IMR-90 (cell line): ENCODE measurements around the gene KCTD11. TPM values are rescaled to one million over a fixed set of nuclear protein-coding genes. Genes with fewer than 3 reads are reported as not detected.

Experiments
- ATAC-seq: fragments of 200-7000 bp; cut with Tn5 transposase; 2 replicates; pipeline ENCODE4 v1.9.1; 2020; ENCODE audit warnings: low read depth, mild to moderate bottlenecking, moderate library complexity
- BruUV-seq: library from RNA; stranded (reverse); fragments of 400-500 nt; replicated peaks from 2 replicates; lab custom pipeline; 2021; lab: Mats Ljungman, UMichigan
- CTCF ChIA-PET: fragments of 300-600 bp; formaldehyde crosslinking; extraction: SDS; loops from one replicate; lab custom pipeline; 2021; ENCODE audit warnings: antibody characterized with exemption; lab: Yijun Ruan, JAX
- POLR2A ChIA-PET: fragments of 300-600 bp; sonication (Branson Sonifier 250); formaldehyde crosslinking; loops from one replicate; lab custom pipeline; 2022; ENCODE audit warnings: antibody characterized with exemption; ENCODE audit not compliant: unreplicated experiment; lab: Charles Lee
- DNase-seq: peaks from one replicate; pipeline ENCODE4 v3.0.0; 2013
- H2AFZ ChIP-seq: replicated peaks from 2 replicates; pipeline ENCODE3; 2013; ENCODE audit warnings: low read length, mild to moderate bottlenecking; ENCODE audit not compliant: poor library complexity
- H2AK5ac ChIP-seq: 2 replicates; pipeline ENCODE4 v1.6.1; 2013; ENCODE audit warnings: low read depth, low read length, inconsistent platforms
- H2AK9ac ChIP-seq: replicated peaks from 2 replicates; pipeline ENCODE3; 2013; ENCODE audit warnings: mild to moderate bottlenecking, low read depth, low read length, moderate library complexity; ENCODE audit not compliant: poor library complexity
- H2BK120ac ChIP-seq: 2 replicates; pipeline ENCODE4 v1.6.1; 2013; ENCODE audit warnings: low read depth, low read length, inconsistent platforms
- H2BK15ac ChIP-seq: 3 replicates; pipeline ENCODE4 v1.6.1; 2013; ENCODE audit warnings: low read depth, low read length, inconsistent platforms
- H2BK20ac ChIP-seq: 2 replicates; pipeline ENCODE4 v1.6.1; 2013; ENCODE audit warnings: low read depth, mild to moderate bottlenecking, inconsistent platforms, low read length, moderate library complexity
- H2BK5ac ChIP-seq: 2 replicates; pipeline ENCODE4 v1.6.1; 2013; ENCODE audit warnings: mild to moderate bottlenecking, low read depth, low read length, inconsistent platforms; ENCODE audit not compliant: poor library complexity, severe bottlenecking
- H3K14ac ChIP-seq: replicated peaks from 2 replicates; pipeline ENCODE4 v1.6.1; 2013; ENCODE audit warnings: low read depth, low read length, inconsistent platforms
- H3K18ac ChIP-seq: 2 replicates; pipeline ENCODE4 v1.6.1; 2013; ENCODE audit warnings: low read depth, low read length, control low read depth
- H3K23ac ChIP-seq: 2 replicates; pipeline ENCODE4 v1.6.1; 2013; ENCODE audit warnings: low read depth, low read length, inconsistent platforms
- H3K27ac ChIP-seq: 2 replicates; pipeline ENCODE4 v1.5.1; 2013; ENCODE audit warnings: mild to moderate bottlenecking, control low read depth, low read length; ENCODE audit not compliant: insufficient read depth
- H3K27me3 ChIP-seq: 2 replicates; pipeline ENCODE4 v1.6.1; 2013; ENCODE audit warnings: low read length; ENCODE audit not compliant: control insufficient read depth, insufficient read depth
- H3K36me3 ChIP-seq: 2 replicates; pipeline ENCODE4 v1.6.1; 2013; ENCODE audit warnings: low read length, mixed read lengths; ENCODE audit not compliant: control insufficient read depth, insufficient read depth
- H3K4ac ChIP-seq: 2 replicates; pipeline ENCODE4 v1.6.1; 2013; ENCODE audit warnings: low read depth, low read length, inconsistent platforms
- H3K4me1 ChIP-seq: 2 replicates; pipeline ENCODE4 v1.6.1; 2013; ENCODE audit warnings: low read length, mixed read lengths; ENCODE audit not compliant: control insufficient read depth, insufficient read depth
- H3K4me2 ChIP-seq: 2 replicates; pipeline ENCODE4 v1.6.1; 2013; ENCODE audit warnings: low read depth, mild to moderate bottlenecking, control low read depth, low read length, moderate library complexity
- H3K4me3 ChIP-seq: 2 replicates; pipeline ENCODE4 v1.5.1; 2013; ENCODE audit warnings: low read depth, mild to moderate bottlenecking, control low read depth, low read length, moderate library complexity; ENCODE audit not compliant: insufficient read depth
- H3K56ac ChIP-seq: 2 replicates; pipeline ENCODE4 v1.6.1; 2013; ENCODE audit warnings: low read length, inconsistent platforms; ENCODE audit not compliant: insufficient read depth; ENCODE audit errors: extremely low read depth
- H3K79me1 ChIP-seq, 2 experiments: 2 replicates each; pipeline ENCODE4 v1.6.1; 2013; ENCODE audit warnings: low read length in 2 of 2, inconsistent platforms in 1 of 2, low read depth in 1 of 2
- H3K9ac ChIP-seq: 2 replicates; pipeline ENCODE4 v1.6.1; 2013; ENCODE audit warnings: low read depth, low read length, control low read depth
- H3K9me1 ChIP-seq: 2 replicates; pipeline ENCODE4 v1.6.1; 2013; ENCODE audit warnings: low read length, inconsistent platforms; ENCODE audit not compliant: insufficient read depth
- H3K9me3 ChIP-seq: 2 replicates; pipeline ENCODE4 v1.6.1; 2013; ENCODE audit warnings: low read length; ENCODE audit not compliant: control insufficient read depth, insufficient read depth
- H4K20me1 ChIP-seq: 2 replicates; pipeline ENCODE4 v1.6.1; 2013; ENCODE audit warnings: low read length, inconsistent platforms; ENCODE audit not compliant: insufficient read depth
- H4K5ac ChIP-seq: 2 replicates; pipeline ENCODE4 v1.6.1; 2013; ENCODE audit warnings: mild to moderate bottlenecking, low read depth, low read length, control low read depth
- H4K8ac ChIP-seq, 2 experiments: 2 replicates each; pipeline ENCODE4 v1.6.1; 2013; ENCODE audit warnings: low read depth in 2 of 2, low read length in 2 of 2, control low read depth in 1 of 2, inconsistent platforms in 1 of 2
- H4K91ac ChIP-seq: 2 replicates; pipeline ENCODE4 v1.6.1; 2013; ENCODE audit warnings: low read depth, low read length, inconsistent platforms; ENCODE audit not compliant: insufficient read depth
- CHD1 ChIP-seq: IDR thresholded peaks from 2 replicates; pipeline ENCODE4 v1.6.1; 2012; ENCODE audit warnings: low read depth, low read length, improper control_type of control experiment
- CTCF ChIP-seq: conservative IDR thresholded peaks from 2 replicates; pipeline ENCODE4 v1.5.1; 2012; ENCODE audit warnings: mild to moderate bottlenecking, low read depth, low read length, improper control_type of control experiment
- ELK1 ChIP-seq: fragments of 150-350 bp; IDR thresholded peaks from 2 replicates; pipeline ENCODE4 v1.6.1; 2016; ENCODE audit warnings: low read depth, mild to moderate bottlenecking, low read length, moderate library complexity, borderline replicate concordance
- FOS ChIP-seq: fragments of 150-350 bp; IDR thresholded peaks from 2 replicates; pipeline ENCODE4 v1.6.1; 2016; ENCODE audit warnings: low read depth, low read length
- MAFK ChIP-seq: IDR thresholded peaks from 2 replicates; pipeline ENCODE4 v1.6.1; 2012; ENCODE audit warnings: low read depth, low read length, improper control_type of control experiment
- NFE2L2 ChIP-seq: fragments of 150-350 bp; IDR thresholded peaks from 2 replicates; pipeline ENCODE4 v1.6.1; 2016; ENCODE audit warnings: low read depth, mild to moderate bottlenecking, low read length
- RAD21 ChIP-seq: IDR thresholded peaks from 2 replicates; pipeline ENCODE4 v1.6.1; 2012; ENCODE audit warnings: low read length, improper control_type of control experiment
- SMC3 ChIP-seq: fragments of 150-350 bp; IDR thresholded peaks from 2 replicates; pipeline ENCODE4 v1.6.1; 2016; ENCODE audit warnings: low read depth, mild to moderate bottlenecking, antibody characterized with exemption, low read length, moderate library complexity
- USF2 ChIP-seq: fragments of 150-350 bp; IDR thresholded peaks from 2 replicates; pipeline ENCODE4 v1.6.1; 2017; ENCODE audit warnings: mild to moderate bottlenecking, antibody characterized with exemption, low read length, low read depth
- WGBS, 2 experiments: methylation state at CpG; one replicate each; pipeline versions ENCODE4 v1.1.5 to v1.1.7; 2013; ENCODE audit warnings: missing lambda C conversion rate in 2 of 2; ENCODE audit not compliant: insufficient read length in 1 of 2; ENCODE audit errors: extremely low coverage in 2 of 2; 5-methylcytosine and 5-hydroxymethylcytosine counted together
- dilution Hi-C: fragments of 300-500 bp; cut with HindIII; formaldehyde crosslinking; loops from one replicate; pipeline ENCODE4 v1.14.3; 2018; ENCODE audit warnings: low sequenced_read_pairs; ENCODE audit not compliant: unreplicated experiment
- in situ Hi-C: fragments of 300-500 bp; cut with MboI; formaldehyde crosslinking; loops from 3 replicates; pipeline ENCODE4 v1.14.3; 2019; ENCODE audit warnings: low sequenced_read_pairs, inconsistent platforms, mixed read lengths
- intact Hi-C: fragments of 100-400 bp; cut with micrococcal nuclease; formaldehyde crosslinking; loops from 2 replicates; pipeline ENCODE4 v1.10.0; 2022
- polyA plus RNA-seq, 3 experiments: library from polyadenylated mRNA; depleted of rRNA; stranded (reverse); fragments of >200 nt; gene quantifications; 2 replicates each; pipeline ENCODE4 v1.2.3, GENCODE V29; 2012; ENCODE audit warnings: low replicate concordance in 1 of 3
- total RNA-seq: library from RNA; depleted of rRNA; stranded (reverse); fragments of >200 nt; gene quantifications from 2 replicates; pipeline ENCODE4 v1.2.3, GENCODE V29; 2012

Gene KCTD11
- total and polyA plus RNA-seq, 2 of the 4 experiments (the other 2 are of a cell fraction) = 10.8 to 16.4 TPM

GRCh38 chr17:7327501-7327900, 24.5 kb upstream of the KCTD11 start:
- Histone ChIP-seq H3K14ac (no peak overlapping the region), H3K4me2 (no peak overlapping the region), H3K9me1 (peaks cover 6% of the 10 kb centered on the region; the same call in 1 of the 2 replicates), H2AK9ac (no peak overlapping the region), H4K8ac (no peak overlapping the region), H3K23ac (no peak overlapping the region), H3K56ac (no peak overlapping the region), H4K5ac (no peak overlapping the region), H4K91ac (no peak overlapping the region), H2BK15ac (no peak overlapping the region), H3K18ac (no peak overlapping the region), H3K79me1 (peaks cover 10 to 29% of the 10 kb centered on the region in 2 experiments; a peak in 3 of 4 replicates), H3K27ac (no peak overlapping the region), H2BK5ac (no peak overlapping the region), H3K27me3 (no peaks in the 10 kb centered on the region), H2BK120ac (no peak overlapping the region), H3K4me1 (peaks cover 5% of the 10 kb centered on the region; the same call in 1 of the 2 replicates), H2AFZ (no peak overlapping the region), H3K9me3 (no peaks in the 10 kb centered on the region), H4K20me1 (peaks cover 7% of the 10 kb centered on the region), H3K9ac (no peak overlapping the region), H2BK20ac (no peak overlapping the region), H3K36me3 (peaks cover 32% of the 10 kb centered on the region), H3K4ac (no peak overlapping the region), H2AK5ac (no peak overlapping the region), H3K4me3 (no peak overlapping the region)
- in situ Hi-C loops (no loop called here), intact Hi-C loops (loop anchor here (10.0 kb wide), 1 partner anchor 237 kb away; the partner anchor contains the start of gene SENP3), dilution Hi-C loops (no loop called here)
- BruUV-seq = no TSS peak
- WGBS, 2 experiments = 92% methylated on average over 6 of the region's 17 CpGs; no CpG with 5 or more reads in 1 of the 2 experiments
- CTCF ChIA-PET = no interaction called here
- TF ChIP-seq NFE2L2 = no peak
- no peak for TF ChIP-seq MAFK
- no peak for TF ChIP-seq FOS
- no peak for TF ChIP-seq SMC3
- TF ChIP-seq USF2 = no peak
- no peak for TF ChIP-seq CHD1
- TF ChIP-seq RAD21 = no peak
- no peak for TF ChIP-seq CTCF
- TF ChIP-seq ELK1 = no peak
- ATAC-seq (no peak), DNase-seq (no peak)
- POLR2A ChIA-PET = no interaction called here
